Suprapubic skin (tissue), 4 donors: Measurements from ENCODE around the gene KRT23. TPM values are rescaled to one million over a fixed set of nuclear protein-coding genes. Genes with fewer than 3 reads are reported as not detected.
A peak's percentile ranks its signal among the peaks of the same experiment; 100 is the strongest.

Experiments
- DNase-seq, 2 donors: peaks; one replicate each; pipeline ENCODE4 v3.0.0-alpha.2; 2019; ENCODE audit warnings: low spot score in 2 of 2
- H3K27ac ChIP-seq: fragments of 200-600 bp; sonication (generic); one replicate; pipeline ENCODE4 v1.5.1; 2019
- H3K27me3 ChIP-seq: fragments of 200-600 bp; sonication (generic); one replicate; pipeline ENCODE4 v1.5.1; 2019
- H3K36me3 ChIP-seq: fragments of 200-600 bp; sonication (generic); one replicate; pipeline ENCODE4 v1.5.1; 2019
- H3K4me1 ChIP-seq: fragments of 200-600 bp; sonication (generic); one replicate; pipeline ENCODE4 v1.5.1; 2019
- H3K4me3 ChIP-seq: fragments of 200-600 bp; sonication (generic); one replicate; pipeline ENCODE4 v1.5.1; 2019; ENCODE audit warnings: mild to moderate bottlenecking
- H3K9me3 ChIP-seq: fragments of 200-600 bp; sonication (generic); one replicate; pipeline ENCODE4 v1.5.1; 2019
- EP300 ChIP-seq: sonication (generic); formaldehyde crosslinking; IDR thresholded peaks from one replicate; pipeline ENCODE4 v1.6.1; 2017; ENCODE audit warnings: antibody characterized with exemption
- POLR2A ChIP-seq, 2 donors: fragments of 450-650 bp; IDR thresholded peaks; one replicate each; pipeline ENCODE4 v1.6.1; 2017; ENCODE audit warnings: antibody characterized with exemption in 2 of 2, mild to moderate bottlenecking in 2 of 2, moderate library complexity in 2 of 2
- POLR2AphosphoS5 ChIP-seq, 3 donors: sonication (generic); formaldehyde crosslinking; IDR thresholded peaks; one replicate each; pipeline ENCODE4 v1.6.1; 2017; ENCODE audit warnings: antibody characterized with exemption in 3 of 3
- WGBS: methylation state at CpG from one replicate; pipeline ENCODE4 v1.1.5; 2018; 5-methylcytosine and 5-hydroxymethylcytosine counted together
- total RNA-seq, 4 donors: library from RNA; depleted of rRNA; stranded (reverse); fragments of >200 nt; gene quantifications; one replicate each; pipeline ENCODE4 v1.1.0, GENCODE V29; 2016
- TF ChIP-seq, protein P1 (sequence below), 2 donors: fragments of 200-600 bp in 1 of 2; fragments of 450-650 bp in 1 of 2; sonication (generic) in 1 of 2; IDR thresholded peaks; one replicate each; pipeline ENCODE4 v1.5.1; 2016 to 2019; ENCODE audit warnings: antibody characterized with exemption in 2 of 2, mild to moderate bottlenecking in 1 of 2, moderate library complexity in 1 of 2

The KRT23 gene
- total RNA-seq, 4 donors from 2014 or later = 84.6 to 310 (median 217) TPM

DNA sequence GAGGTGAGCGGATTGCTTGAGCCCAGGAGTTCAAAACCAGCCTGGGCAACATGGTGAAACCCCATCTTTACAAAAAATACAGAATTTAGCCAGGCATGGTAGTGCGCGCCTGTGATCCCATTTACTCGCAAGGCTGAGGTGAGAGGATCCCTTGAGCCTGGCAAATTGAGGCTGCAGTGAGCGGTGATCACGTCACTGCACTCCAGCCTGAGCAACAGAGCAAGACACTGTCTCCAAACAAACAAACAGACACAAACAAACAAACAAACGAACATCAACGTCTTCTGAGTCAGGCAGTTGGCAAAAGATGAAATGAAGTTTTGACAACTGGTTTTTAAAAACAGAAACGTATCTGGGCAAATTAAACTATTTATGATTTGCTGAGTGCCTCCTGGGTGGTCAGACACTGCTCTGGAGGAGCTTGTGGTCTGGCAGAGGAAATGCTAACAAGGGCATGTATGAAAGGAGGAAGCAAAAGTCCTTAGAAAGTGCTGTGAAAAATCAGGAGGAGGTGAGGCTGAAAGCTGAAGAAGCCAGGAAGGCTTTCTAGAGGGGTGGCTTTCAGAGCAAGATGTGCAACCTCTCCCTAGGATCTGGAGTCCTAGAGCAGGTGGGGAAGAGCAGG, 42.2 kb downstream of the KRT23 start:
- Histone ChIP-seq H3K27ac (no peak overlapping the region), H3K9me3 (no peaks in the 10 kb centered on the region), H3K27me3 (peaks cover 4% of the 10 kb centered on the region), H3K36me3 (no peaks in the 10 kb centered on the region), H3K4me1 (no peaks in the 10 kb centered on the region), H3K4me3 (no peak overlapping the region)
- 63% methylated on average over 9 of the region's 9 CpGs for WGBS
- TF ChIP-seq POLR2A (IDR thresholded peaks at IDR 0.05) (no peak), EP300 (no peak), POLR2AphosphoS5 (IDR thresholded peaks at IDR 0.05) (no peak)
- TF ChIP-seq, protein P1, sequence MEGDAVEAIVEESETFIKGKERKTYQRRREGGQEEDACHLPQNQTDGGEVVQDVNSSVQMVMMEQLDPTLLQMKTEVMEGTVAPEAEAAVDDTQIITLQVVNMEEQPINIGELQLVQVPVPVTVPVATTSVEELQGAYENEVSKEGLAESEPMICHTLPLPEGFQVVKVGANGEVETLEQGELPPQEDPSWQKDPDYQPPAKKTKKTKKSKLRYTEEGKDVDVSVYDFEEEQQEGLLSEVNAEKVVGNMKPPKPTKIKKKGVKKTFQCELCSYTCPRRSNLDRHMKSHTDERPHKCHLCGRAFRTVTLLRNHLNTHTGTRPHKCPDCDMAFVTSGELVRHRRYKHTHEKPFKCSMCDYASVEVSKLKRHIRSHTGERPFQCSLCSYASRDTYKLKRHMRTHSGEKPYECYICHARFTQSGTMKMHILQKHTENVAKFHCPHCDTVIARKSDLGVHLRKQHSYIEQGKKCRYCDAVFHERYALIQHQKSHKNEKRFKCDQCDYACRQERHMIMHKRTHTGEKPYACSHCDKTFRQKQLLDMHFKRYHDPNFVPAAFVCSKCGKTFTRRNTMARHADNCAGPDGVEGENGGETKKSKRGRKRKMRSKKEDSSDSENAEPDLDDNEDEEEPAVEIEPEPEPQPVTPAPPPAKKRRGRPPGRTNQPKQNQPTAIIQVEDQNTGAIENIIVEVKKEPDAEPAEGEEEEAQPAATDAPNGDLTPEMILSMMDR (IDR thresholded peaks at IDR 0.05) = no peak
- DNase-seq = no peak

DNA sequence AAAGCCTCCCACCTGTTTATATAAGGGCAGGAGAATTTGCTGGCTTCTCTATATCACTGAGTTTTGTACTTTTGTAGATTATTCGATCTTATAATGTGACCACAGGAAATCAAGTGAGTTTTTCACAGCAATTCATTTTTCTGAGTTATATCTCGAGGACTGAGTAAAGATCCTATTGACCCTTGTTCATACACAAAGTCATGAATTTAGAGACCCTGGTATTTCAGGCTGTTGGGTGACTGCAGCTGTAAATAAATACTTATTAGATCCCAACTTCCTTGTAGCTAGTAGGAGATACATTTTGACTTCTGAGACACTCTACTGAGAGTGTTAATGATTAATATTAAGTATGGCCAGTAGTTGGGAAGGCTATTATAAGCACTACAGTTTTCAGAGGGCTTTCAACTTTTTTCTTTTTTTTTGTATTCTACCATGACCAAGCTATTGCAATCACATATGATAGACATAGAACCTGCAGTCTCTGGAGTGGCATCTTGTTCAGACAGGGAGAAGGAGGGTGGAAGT, 49.2 kb downstream of the KRT23 start:
- H3K4me1 ChIP-seq = no peaks in the 10 kb centered on the region
- no peaks in the 10 kb centered on the region for H3K9me3 ChIP-seq
- no peak for DNase-seq
- no peak overlapping the region for H3K27ac ChIP-seq
- H3K4me3 ChIP-seq = no peak overlapping the region
- H3K36me3 ChIP-seq = no peaks in the 10 kb centered on the region
- no peak for TF ChIP-seq EP300
- TF ChIP-seq, protein P1 (IDR thresholded peaks at IDR 0.05) = no peak
- TF ChIP-seq POLR2AphosphoS5 (IDR thresholded peaks at IDR 0.05) = no peak
- no peak for TF ChIP-seq POLR2A (IDR thresholded peaks at IDR 0.05)
- WGBS = 91% methylated on average over 2 of the region's 2 CpGs
- H3K27me3 ChIP-seq = peaks cover 15% of the 10 kb centered on the region

DNA sequence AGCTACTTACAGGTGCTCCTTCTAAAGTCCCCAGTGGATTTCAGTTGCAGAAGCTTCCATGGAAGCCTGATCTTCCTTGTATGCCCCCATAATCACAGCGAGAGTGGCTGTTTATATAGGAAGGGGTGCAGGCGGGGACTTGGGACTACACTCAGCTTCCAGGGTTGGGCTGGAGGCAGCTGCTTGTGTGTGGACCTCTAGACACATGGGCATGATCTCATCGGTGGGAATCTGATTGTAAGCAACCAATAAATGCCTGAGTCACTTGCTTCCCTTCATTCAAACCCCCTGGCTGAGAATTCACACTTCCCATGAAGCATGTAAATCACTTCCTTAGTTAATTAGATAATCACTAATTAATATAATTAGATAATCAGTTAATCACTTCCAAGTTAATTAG, 51.4 kb downstream of the KRT23 start:
- H3K36me3 ChIP-seq = no peaks in the 10 kb centered on the region
- no peaks in the 10 kb centered on the region for H3K4me1 ChIP-seq
- no peak for DNase-seq
- WGBS = 72% methylated on average over 3 of the region's 3 CpGs
- no peak overlapping the region for H3K27ac ChIP-seq
- H3K9me3 ChIP-seq = no peaks in the 10 kb centered on the region
- TF ChIP-seq POLR2A (IDR thresholded peaks at IDR 0.05) = no peak
- TF ChIP-seq POLR2AphosphoS5 (IDR thresholded peaks at IDR 0.05) = no peak
- TF ChIP-seq, protein P1 (IDR thresholded peaks at IDR 0.05) = no peak
- TF ChIP-seq EP300 = no peak
- peaks cover 15% of the 10 kb centered on the region for H3K27me3 ChIP-seq
- H3K4me3 ChIP-seq = no peak overlapping the region

DNA sequence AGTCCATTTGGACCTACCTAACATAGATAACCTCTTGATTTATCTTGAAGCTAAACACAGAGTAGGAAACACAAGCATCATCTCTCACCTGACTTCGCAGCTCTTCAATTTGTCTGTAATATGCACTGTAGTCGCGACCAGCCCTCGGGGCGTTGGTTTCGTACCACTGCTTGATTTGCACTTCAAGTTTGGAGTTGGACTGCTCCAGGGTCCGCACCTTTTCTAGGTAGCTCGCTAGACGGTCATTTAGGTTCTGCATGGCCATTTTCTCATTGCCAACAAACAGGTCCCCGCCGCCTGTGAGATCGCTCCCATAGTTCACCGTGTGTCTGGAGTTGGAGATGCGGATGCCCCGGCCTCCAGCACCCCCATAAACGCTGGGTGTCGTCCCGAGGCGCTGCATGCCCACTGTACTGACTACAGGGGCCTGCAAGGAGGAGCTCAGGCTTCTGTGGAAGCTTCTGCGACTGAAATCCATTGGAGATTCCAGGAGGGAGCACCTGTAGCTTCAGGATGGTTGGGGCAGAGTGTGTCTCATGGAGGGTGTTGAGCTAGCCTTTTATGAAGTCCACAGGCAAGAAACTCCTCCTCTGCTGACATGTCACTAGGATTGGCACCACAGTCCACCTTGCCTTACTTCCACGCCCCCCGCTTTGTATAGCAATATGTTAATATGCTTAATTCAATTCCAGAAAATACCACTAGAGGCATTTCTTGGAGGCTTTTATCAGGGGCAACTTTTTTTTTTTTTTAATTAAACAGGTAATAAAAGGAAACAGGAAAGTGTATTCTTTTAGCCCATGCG, 52.5 kb downstream of the KRT23 start, which contains the start of gene KRT20:
KRT20 (minus strand) TSS at position 535 of the 805 bp plus-strand sequence; CDS start at position 478, 57 bp downstream.
- TF ChIP-seq, protein P1 (IDR thresholded peaks at IDR 0.05) = peak in 1 of 2 donors; percentile 6
- no peak for TF ChIP-seq EP300
- no peak for TF ChIP-seq POLR2A (IDR thresholded peaks at IDR 0.05)
- Histone ChIP-seq H3K27me3 (peaks cover 15% of the 10 kb centered on the region), H3K4me3 (no peak within 1 kb of the TSS), H3K4me1 (no peaks in the 10 kb centered on the region), H3K36me3 (no peaks in the 10 kb centered on the region), H3K9me3 (no peaks in the 10 kb centered on the region), H3K27ac (no peak within 1 kb of the TSS)
- WGBS = 92% methylated on average over 23 of the region's 23 CpGs
- DNase-seq = no peak
